H1 (cell line): Measurements from ENCODE around the gene ZFYVE27. TPM values are rescaled to one million over a fixed set of nuclear protein-coding genes. Genes with fewer than 3 reads are reported as not detected.

ENCODE experiments used
- CTCF ChIA-PET: fragments of 300-600 bp; sonication (Branson Sonifier 250); formaldehyde crosslinking; loops from one replicate; lab custom pipeline; 2021; ENCODE audit not compliant: partially characterized antibody; lab: Charles Lee
- POLR2A ChIA-PET: fragments of 300-600 bp; sonication (Branson Sonifier 250); formaldehyde crosslinking; loops from one replicate; lab custom pipeline; 2021; ENCODE audit warnings: inconsistent platforms; ENCODE audit not compliant: partially characterized antibody; lab: Charles Lee
- DNase-seq, 2 experiments: peaks; one replicate each; pipeline versions ENCODE4 v3.0.0 to v3.0.0-alpha.2; 2010 to 2022; ENCODE audit warnings: low spot score in 2 of 2, low read depth in 1 of 2, mixed read lengths in 1 of 2
- FAIRE-seq: peaks from 2 replicates; lab custom pipeline; 2011; peaks lifted over from hg19 to GRCh38; lab: Jason Lieb, UNC
- H2AFZ ChIP-seq: 2 replicates; pipeline ENCODE4 v1.8.1; 2012; ENCODE audit warnings: low read length, inconsistent platforms
- H2AK5ac ChIP-seq: 2 replicates; pipeline ENCODE4 v1.6.1; 2013; ENCODE audit warnings: low read depth, low read length
- H2BK120ac ChIP-seq: replicated peaks from 2 replicates; pipeline ENCODE3; 2013; ENCODE audit warnings: low read depth, low read length, inconsistent platforms
- H2BK12ac ChIP-seq: 2 replicates; pipeline ENCODE4 v1.6.1; 2013; ENCODE audit warnings: low read depth, low read length
- H2BK15ac ChIP-seq: 2 replicates; pipeline ENCODE4 v1.6.1; 2013; ENCODE audit warnings: low read length
- H2BK20ac ChIP-seq: 2 replicates; pipeline ENCODE4 v1.6.1; 2013; ENCODE audit warnings: low read length
- H2BK5ac ChIP-seq: 2 replicates; pipeline ENCODE4 v1.6.1; 2013; ENCODE audit warnings: low read depth, low read length
- H3K14ac ChIP-seq: 2 replicates; pipeline ENCODE4 v1.6.1; 2013; ENCODE audit warnings: inconsistent platforms; ENCODE audit not compliant: insufficient read length
- H3K18ac ChIP-seq: 2 replicates; pipeline ENCODE4 v1.6.1; 2013; ENCODE audit warnings: low read length; ENCODE audit errors: extremely low read depth
- H3K23ac ChIP-seq: 2 replicates; pipeline ENCODE4 v1.6.1; 2013; ENCODE audit warnings: inconsistent platforms; ENCODE audit not compliant: insufficient read length
- H3K23me2 ChIP-seq: 2 replicates; pipeline ENCODE4 v1.6.1; 2013; ENCODE audit warnings: low read depth, low read length
- H3K27ac ChIP-seq: 2 replicates; pipeline ENCODE4 v1.6.1; 2011; ENCODE audit warnings: low read depth, low read length, inconsistent platforms
- H3K27me3 ChIP-seq, 4 experiments: replicated peaks in 1 of 4; 1 replicate in 1 of 4; 2 replicates in 3 of 4; pipeline versions ENCODE4 v1.6.1 to v1.8.1; 2011 to 2013; ENCODE audit warnings: low read length in 3 of 4, mild to moderate bottlenecking in 3 of 4, inconsistent platforms in 2 of 4, mixed read lengths in 2 of 4, moderate library complexity in 1 of 4; ENCODE audit not compliant: control insufficient read depth in 3 of 4, insufficient read depth in 3 of 4; ENCODE audit errors: extremely low read depth in 1 of 4
- H3K36me3 ChIP-seq, 4 experiments: 2 replicates each; pipeline versions ENCODE4 v1.6.1 to v1.8.1; 2011 to 2013; ENCODE audit warnings: mild to moderate bottlenecking in 4 of 4, low read length in 3 of 4, moderate library complexity in 2 of 4, control low read depth in 1 of 4, inconsistent platforms in 1 of 4; ENCODE audit not compliant: insufficient read depth in 4 of 4, control insufficient read depth in 2 of 4
- H3K4ac ChIP-seq: replicated peaks from 2 replicates; pipeline ENCODE3; 2013; ENCODE audit warnings: low read length, low read depth, mixed read lengths, inconsistent platforms; ENCODE audit not compliant: insufficient read length
- H3K4me1 ChIP-seq, 4 experiments: replicated peaks in 1 of 4; 1 replicate in 1 of 4; 2 replicates in 3 of 4; pipeline versions ENCODE4 v1.6.1 to v1.8.1; 2011 to 2013; ENCODE audit warnings: low read length in 3 of 4, inconsistent platforms in 2 of 4, mixed read lengths in 1 of 4; ENCODE audit not compliant: insufficient read depth in 4 of 4, control insufficient read depth in 3 of 4
- H3K4me2 ChIP-seq, 2 experiments: 2 replicates each; pipeline versions ENCODE4 v1.6.1 to v1.8.1; 2011 to 2013; ENCODE audit warnings: low read depth in 2 of 2, low read length in 2 of 2, control low read depth in 1 of 2, inconsistent platforms in 1 of 2, mild to moderate bottlenecking in 1 of 2; ENCODE audit not compliant: insufficient read depth in 1 of 2
- H3K4me3 ChIP-seq, 4 experiments: fragments of 200-600, 300-600 bp in 1 of 4; sonication (generic), shearing (Covaris generic), sonication (Bioruptor Twin) in 1 of 4; 2 replicates each; pipeline versions ENCODE4 v1.5.1 to v1.8.1; 2011 to 2016; ENCODE audit warnings: low read length in 4 of 4, low read depth in 3 of 4, control low read depth in 2 of 4, inconsistent platforms in 2 of 4, mild to moderate bottlenecking in 2 of 4, mixed read lengths in 1 of 4, moderate library complexity in 1 of 4; ENCODE audit not compliant: insufficient read depth in 2 of 4; ENCODE audit errors: extremely low read depth in 1 of 4
- H3K56ac ChIP-seq: replicated peaks from 2 replicates; pipeline ENCODE3; 2013; ENCODE audit warnings: low read depth, mild to moderate bottlenecking, mixed read lengths, low read length, inconsistent platforms; ENCODE audit not compliant: insufficient read length
- H3K79me1 ChIP-seq: 2 replicates; pipeline ENCODE4 v1.6.1; 2013; ENCODE audit warnings: low read depth, low read length, control low read depth
- H3K79me2 ChIP-seq, 2 experiments: 2 replicates each; pipeline versions ENCODE4 v1.6.1 to v1.8.1; 2012 to 2013; ENCODE audit warnings: low read length in 2 of 2, mild to moderate bottlenecking in 2 of 2, inconsistent platforms in 1 of 2; ENCODE audit not compliant: insufficient read depth in 2 of 2, control insufficient read depth in 1 of 2
- H3K9ac ChIP-seq, 4 experiments: replicated peaks in 1 of 4; 1 replicate in 1 of 4; 2 replicates in 3 of 4; pipeline versions ENCODE4 v1.6.1 to v1.8.1; 2011 to 2013; ENCODE audit warnings: low read depth in 3 of 4, low read length in 3 of 4, control low read depth in 2 of 4, mild to moderate bottlenecking in 2 of 4, moderate library complexity in 2 of 4, inconsistent platforms in 1 of 4; ENCODE audit errors: extremely low read depth in 1 of 4
- H3K9me3 ChIP-seq, 2 experiments: 2 replicates each; pipeline versions ENCODE4 v1.6.1 to v1.8.1; 2012 to 2013; ENCODE audit warnings: mild to moderate bottlenecking in 2 of 2, moderate library complexity in 2 of 2, control low read depth in 1 of 2, inconsistent platforms in 1 of 2, low read depth in 1 of 2, low read length in 1 of 2, mixed read lengths in 1 of 2; ENCODE audit not compliant: insufficient read depth in 2 of 2
- H4K20me1 ChIP-seq, 2 experiments: replicated peaks in 1 of 2; 2 replicates each; pipeline versions ENCODE3 to v1.8.1; 2011 to 2013; ENCODE audit warnings: inconsistent platforms in 2 of 2, low read length in 2 of 2, mild to moderate bottlenecking in 1 of 2; ENCODE audit not compliant: insufficient read depth in 2 of 2, control insufficient read depth in 1 of 2
- H4K5ac ChIP-seq: 2 replicates; pipeline ENCODE4 v1.6.1; 2013; ENCODE audit warnings: low read length, low read depth, mixed read lengths, inconsistent platforms; ENCODE audit not compliant: insufficient read length
- H4K8ac ChIP-seq: 2 replicates; pipeline ENCODE4 v1.8.0; 2013; ENCODE audit warnings: mild to moderate bottlenecking, moderate library complexity, low read length, inconsistent platforms; ENCODE audit not compliant: insufficient read depth; ENCODE audit errors: extremely low read depth
- H4K91ac ChIP-seq: replicated peaks from 2 replicates; pipeline ENCODE3; 2013; ENCODE audit warnings: low read length, mixed read lengths, inconsistent platforms; ENCODE audit not compliant: insufficient read length
- BRCA1 ChIP-seq: IDR thresholded peaks from 2 replicates; pipeline ENCODE4 v1.6.1; 2012; ENCODE audit warnings: low read depth, low read length, improper control_type of control experiment
- SP4 ChIP-seq: IDR thresholded peaks from 2 replicates; pipeline ENCODE4 v1.6.1; 2012; ENCODE audit warnings: low read length, inconsistent platforms
- SUZ12 ChIP-seq: fragments of 200-600 bp; sonication (generic); IDR thresholded peaks from 2 replicates; pipeline ENCODE4 v1.6.1; 2012; ENCODE audit warnings: mild to moderate bottlenecking, inconsistent platforms, low read length, moderate library complexity, mixed read lengths
- WGBS, 2 experiments: shearing (Covaris generic) in 1 of 2; methylation state at CpG; one replicate each; pipeline versions ENCODE4 v1.1.6 to v1.1.7; 2013 to 2015; ENCODE audit warnings: low lambda C conversion rate in 2 of 2, mixed read lengths in 2 of 2, inconsistent platforms in 1 of 2, low coverage in 1 of 2, missing lambda C conversion rate in 1 of 2; ENCODE audit not compliant: insufficient replicate concordance in 2 of 2, insufficient coverage in 1 of 2, insufficient read length in 1 of 2; ENCODE audit errors: extremely low coverage in 1 of 2, missing lambda C conversion rate in 1 of 2; 5-methylcytosine and 5-hydroxymethylcytosine counted together
- polyA plus RNA-seq, 7 experiments: library from polyadenylated mRNA; depleted of rRNA in 3 of 7; stranded (reverse) in 5 of 7; unstranded in 2 of 7; fragments of >200 nt in 5 of 7; fragments of 200-250 nt in 2 of 7; gene quantifications; 1 replicate in 5 of 7; 2 replicates in 1 of 7; 4 replicates in 1 of 7; pipeline versions ENCODE4 v1.2.1 to v1.2.3, GENCODE V29; 2011 to 2013; ENCODE audit warnings: missing spikeins in 2 of 7, mixed read lengths in 2 of 7
- total RNA-seq: library from RNA; stranded (reverse); fragmentation: NEBNext Ultra II Directional; extraction: Animal tissue kit (Norgen Biotek cat#: 25700); gene quantifications from 2 replicates; pipeline ENCODE4 v1.2.1, GENCODE V29; 2021
- TF ChIP-seq, protein P1 (sequence below), 3 experiments: IDR thresholded peaks; 1 replicate in 2 of 3; 2 replicates in 1 of 3; pipeline versions ENCODE4 v1.5.1 to v1.6.1; 2011; ENCODE audit warnings: low read length in 3 of 3, mild to moderate bottlenecking in 3 of 3, inconsistent platforms in 2 of 3, low read depth in 1 of 3, moderate library complexity in 1 of 3; ENCODE audit not compliant: insufficient read depth in 1 of 3; ENCODE audit errors: control extremely low read depth in 1 of 3

ZFYVE27 gene
- total and polyA plus RNA-seq, 2 of the 8 experiments (the other 6 are each of a cell fraction or from before 2014, with no cell fraction given): 16.6 to 19.8 TPM

DNA sequence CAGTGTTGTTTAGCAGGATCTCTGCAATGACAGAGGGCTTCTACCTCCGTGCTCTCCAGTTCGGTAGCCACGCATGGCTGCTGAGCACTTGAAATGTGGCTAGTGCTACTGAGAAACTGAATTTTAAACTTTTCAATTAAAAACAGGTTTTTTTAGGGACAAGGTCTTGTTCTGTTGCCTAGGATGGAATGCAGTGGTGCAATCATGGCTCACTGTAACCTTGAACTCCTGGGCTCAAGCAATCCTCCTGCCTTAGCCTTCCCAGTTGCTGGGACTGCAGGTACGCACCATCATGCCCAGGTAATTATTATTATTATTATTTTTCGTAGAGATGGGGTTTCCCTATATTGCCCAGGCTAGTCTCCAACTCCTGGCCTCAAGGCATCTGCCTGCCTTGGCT lies 48.3 kb downstream of the ZFYVE27 start:
- no peaks in the 10 kb centered on the region for H3K79me2 ChIP-seq

More for the DNA sequence above, 48.3 kb downstream of the ZFYVE27 start:
- no peak overlapping the region for H3K9ac ChIP-seq
- H2BK120ac ChIP-seq: no peak overlapping the region
- 0 out of 2 replicates have a peak overlapping the region, but pooled peaks have one; percentile 17 for H2BK12ac ChIP-seq
- no peak overlapping the region for H3K4ac ChIP-seq
- H3K36me3 ChIP-seq: no peaks in the 10 kb centered on the region
- FAIRE-seq (no peak), DNase-seq (no peak)
- H4K8ac ChIP-seq: no peak overlapping the region
- H3K18ac ChIP-seq: no peak overlapping the region
- H3K27me3 ChIP-seq: no peaks in the 10 kb centered on the region
- H4K20me1 ChIP-seq: no peaks in the 10 kb centered on the region
- H3K9me3 ChIP-seq: no peaks in the 10 kb centered on the region
- H3K79me1 ChIP-seq: no peaks in the 10 kb centered on the region
- H2BK15ac ChIP-seq: no peak overlapping the region
- H4K5ac ChIP-seq: no peak overlapping the region
- ChIA-PET CTCF (interaction anchor here (1.2 to 8.8 kb wide), 5 partner anchors 7 to 243 kb away, joined by 3 to 98 read pairs (median 3); no protein-coding TSS in a partner anchor), POLR2A (no interaction called here)
- H3K4me1 ChIP-seq: peaks cover 0 to 13% (median 5%) of the 10 kb centered on the region in 4 experiments; a peak in 6 of 7 replicates
- no peak overlapping the region for H3K56ac ChIP-seq
- H3K27ac ChIP-seq: no peak overlapping the region
- no peak overlapping the region for H2AK5ac ChIP-seq
- no peak overlapping the region for H2BK20ac ChIP-seq
- no peak for TF ChIP-seq SUZ12
- no peak for TF ChIP-seq BRCA1
- TF ChIP-seq, protein P1, sequence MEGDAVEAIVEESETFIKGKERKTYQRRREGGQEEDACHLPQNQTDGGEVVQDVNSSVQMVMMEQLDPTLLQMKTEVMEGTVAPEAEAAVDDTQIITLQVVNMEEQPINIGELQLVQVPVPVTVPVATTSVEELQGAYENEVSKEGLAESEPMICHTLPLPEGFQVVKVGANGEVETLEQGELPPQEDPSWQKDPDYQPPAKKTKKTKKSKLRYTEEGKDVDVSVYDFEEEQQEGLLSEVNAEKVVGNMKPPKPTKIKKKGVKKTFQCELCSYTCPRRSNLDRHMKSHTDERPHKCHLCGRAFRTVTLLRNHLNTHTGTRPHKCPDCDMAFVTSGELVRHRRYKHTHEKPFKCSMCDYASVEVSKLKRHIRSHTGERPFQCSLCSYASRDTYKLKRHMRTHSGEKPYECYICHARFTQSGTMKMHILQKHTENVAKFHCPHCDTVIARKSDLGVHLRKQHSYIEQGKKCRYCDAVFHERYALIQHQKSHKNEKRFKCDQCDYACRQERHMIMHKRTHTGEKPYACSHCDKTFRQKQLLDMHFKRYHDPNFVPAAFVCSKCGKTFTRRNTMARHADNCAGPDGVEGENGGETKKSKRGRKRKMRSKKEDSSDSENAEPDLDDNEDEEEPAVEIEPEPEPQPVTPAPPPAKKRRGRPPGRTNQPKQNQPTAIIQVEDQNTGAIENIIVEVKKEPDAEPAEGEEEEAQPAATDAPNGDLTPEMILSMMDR (IDR thresholded peaks at IDR 0.05; ENCODE audit: control extremely low read depth in 1 of 3, insufficient read depth in 1 of 3, low read depth in 1 of 3, low read length in 3 of 3): no peak
- TF ChIP-seq SP4: no peak
- H3K14ac ChIP-seq: no peak overlapping the region
- no peak overlapping the region for H3K4me2 ChIP-seq
- H3K4me3 ChIP-seq: no peak overlapping the region
- no peak overlapping the region for H3K23ac ChIP-seq
- 92% methylated on average over 5 of the region's 5 CpGs; no CpG with 5 or more reads in 1 of the 2 experiments for WGBS, 2 experiments
- no peak overlapping the region for H4K91ac ChIP-seq
- H3K23me2 ChIP-seq: no peaks in the 10 kb centered on the region
- no peak overlapping the region for H2BK5ac ChIP-seq
- no peak overlapping the region for H2AFZ ChIP-seq
